ENCODE measurements around the gene EMID1. TPM values are rescaled to one million over a fixed set of nuclear protein-coding genes. Genes with fewer than 3 reads are reported as not detected.

The EMID1 gene
- polyA plus RNA-seq, 1 experiment, result 1.1 TPM

- H3K4me3 ChIP-seq (ENCODE audit: low read depth, low read length), result no peak overlapping the region
- H3K27ac ChIP-seq (ENCODE audit: low read depth, low read length), result peak overlapping the region; percentile 47
- peaks cover 15% of the 10 kb centered on the region for H3K27me3 ChIP-seq (ENCODE audit: control insufficient read depth, insufficient read depth, low read length)
- no peak for DNase-seq (ENCODE audit: low read depth, low spot score)
- H3K9me3 ChIP-seq (ENCODE audit: control insufficient read depth, insufficient read depth, low read length), result no peaks in the 10 kb centered on the region; the same call in 1 of the 2 replicates
- CTCF ChIA-PET, result interaction anchor here (0.9 to 1.7 kb wide), 3 partner anchors 24 to 43 kb away, joined by 3 to 8 read pairs (median 6); no protein-coding TSS in a partner anchor
- peak; percentile 42 for TF ChIP-seq CTCF (IDR thresholded peaks at IDR 0.05; ENCODE audit: low read depth, low read length)
- POLR2A ChIA-PET, result no interaction called here
These were observed 3.2 kb upstream of the EMID1 start for GRCh38 chr22:29202212-29203192.

- Histone ChIP-seq H3K4me3 (ENCODE audit: low read depth, low read length) (no peak overlapping the region), H3K27me3 (ENCODE audit: control insufficient read depth, insufficient read depth, low read length) (peaks cover 20% of the 10 kb centered on the region), H3K9me3 (ENCODE audit: control insufficient read depth, insufficient read depth, low read length) (no peaks in the 10 kb centered on the region; the same call in 1 of the 2 replicates), H3K27ac (ENCODE audit: low read depth, low read length) (no peak overlapping the region)
- POLR2A ChIA-PET, result interaction anchor here (0.7 kb wide), 1 partner anchor 18 kb away, joined by 3 read pairs; no protein-coding TSS in a partner anchor
- no peak for TF ChIP-seq CTCF (IDR thresholded peaks at IDR 0.05; ENCODE audit: low read depth, low read length)
- no peak for DNase-seq (ENCODE audit: low read depth, low spot score)
- CTCF ChIA-PET, result interaction anchor here (0.6 to 1.9 kb wide), 4 partner anchors 42 to 55 kb away, joined by 3 to 6 read pairs (median 4); no protein-coding TSS in a partner anchor
These were observed 1.9 kb upstream of the EMID1 start for GRCh38 chr22:29203488-29204454.

DNA sequence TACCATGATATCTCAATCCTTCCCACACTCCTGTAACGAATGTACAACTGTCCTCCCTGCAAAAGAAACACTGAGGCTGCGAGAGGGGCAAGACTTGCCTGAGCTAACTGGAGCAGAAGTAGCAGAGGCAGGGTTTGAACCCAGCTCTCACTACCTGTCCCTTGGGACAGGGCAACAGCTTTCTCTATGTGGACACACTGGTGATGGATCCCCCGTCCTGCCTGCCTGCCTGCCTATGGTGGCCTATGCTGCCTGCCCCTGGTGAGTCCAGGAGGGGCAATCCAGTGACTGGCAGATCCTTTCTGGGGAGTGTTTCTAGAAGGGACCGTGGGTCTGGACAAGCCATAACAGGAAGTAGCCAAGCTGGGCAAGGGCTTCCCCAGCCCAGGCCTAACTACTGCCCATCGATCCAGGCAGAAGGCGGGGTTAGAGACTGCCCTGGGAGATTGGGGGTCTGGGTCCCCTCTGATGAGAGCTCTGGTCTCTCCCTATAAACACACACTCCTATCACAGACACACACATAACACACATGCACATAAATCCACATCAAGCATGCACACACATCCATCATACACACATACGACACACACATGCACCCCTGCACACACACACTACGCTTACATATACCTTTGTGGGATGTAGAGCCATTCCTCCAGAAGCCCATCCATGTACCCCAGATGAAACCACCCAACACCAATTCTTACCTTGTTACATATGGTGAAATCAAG, 1.1 kb upstream of the EMID1 start:
- no peak overlapping the region for H3K4me3 ChIP-seq (ENCODE audit: low read depth, low read length)
- H3K9me3 ChIP-seq (ENCODE audit: control insufficient read depth, insufficient read depth, low read length), result no peaks in the 10 kb centered on the region; the same call in 1 of the 2 replicates
- ChIA-PET POLR2A (no interaction called here), CTCF (interaction anchor here (1.0 to 1.9 kb wide), 3 partner anchors 41 to 51 kb away, joined by 3 to 7 read pairs (median 6); no protein-coding TSS in a partner anchor)
- TF ChIP-seq CTCF (IDR thresholded peaks at IDR 0.05; ENCODE audit: low read depth, low read length), result no peak
- H3K27me3 ChIP-seq (ENCODE audit: control insufficient read depth, insufficient read depth, low read length), result peaks cover 23% of the 10 kb centered on the region
- H3K27ac ChIP-seq (ENCODE audit: low read depth, low read length), result no peak overlapping the region
- DNase-seq (ENCODE audit: low read depth, low spot score), result no peak

- ChIA-PET CTCF (interaction anchor here (1.9 kb wide), 2 partner anchors 40 to 51 kb away, joined by 6 to 7 read pairs; no protein-coding TSS in a partner anchor), POLR2A (no interaction called here)
- peak overlapping the region; percentile 52 for H3K4me3 ChIP-seq (ENCODE audit: low read depth, low read length)
These were observed 473 bp upstream of the EMID1 start for GRCh38 chr22:29205252-29205593.

More at GRCh38 chr22:29205252-29205593, 473 bp upstream of the EMID1 start:
- H3K9me3 ChIP-seq (ENCODE audit: control insufficient read depth, insufficient read depth, low read length), result no peaks in the 10 kb centered on the region; the same call in 1 of the 2 replicates
- no peak overlapping the region for H3K27ac ChIP-seq (ENCODE audit: low read depth, low read length)
- H3K27me3 ChIP-seq (ENCODE audit: control insufficient read depth, insufficient read depth, low read length), result peaks cover 23% of the 10 kb centered on the region
- TF ChIP-seq CTCF (IDR thresholded peaks at IDR 0.05; ENCODE audit: low read depth, low read length), result no peak
- DNase-seq (ENCODE audit: low read depth, low spot score), result no peak
